Measurements from ENCODE around the gene GAS2L3. TPM values are rescaled to one million over a fixed set of nuclear protein-coding genes. Genes with fewer than 3 reads are reported as not detected.

GAS2L3 gene
- polyA plus RNA-seq, 6 donors from 2014 or later = not detected

DNA sequence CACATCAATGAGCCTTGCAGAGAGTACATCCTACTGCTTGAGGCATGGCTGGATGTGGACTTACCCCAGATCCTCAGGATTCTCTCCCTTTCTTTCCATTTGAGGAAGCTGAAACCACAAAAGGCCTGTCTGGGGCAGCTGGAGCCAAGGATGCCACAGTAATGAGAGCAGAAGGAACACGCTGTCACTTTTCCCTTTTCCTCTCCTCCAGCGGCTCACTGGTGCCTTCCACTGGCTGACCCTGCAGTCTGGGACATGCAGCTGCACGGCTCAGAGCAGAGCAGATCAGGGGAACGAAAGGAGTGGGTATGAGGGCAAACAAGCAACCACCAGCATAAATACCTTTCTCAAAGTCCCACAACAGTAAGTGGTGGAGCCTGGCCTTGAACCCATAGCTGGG is 78.2 kb downstream of the GAS2L3 start:
- H3K27ac Mint-ChIP-seq = no peak overlapping the region

DNA sequence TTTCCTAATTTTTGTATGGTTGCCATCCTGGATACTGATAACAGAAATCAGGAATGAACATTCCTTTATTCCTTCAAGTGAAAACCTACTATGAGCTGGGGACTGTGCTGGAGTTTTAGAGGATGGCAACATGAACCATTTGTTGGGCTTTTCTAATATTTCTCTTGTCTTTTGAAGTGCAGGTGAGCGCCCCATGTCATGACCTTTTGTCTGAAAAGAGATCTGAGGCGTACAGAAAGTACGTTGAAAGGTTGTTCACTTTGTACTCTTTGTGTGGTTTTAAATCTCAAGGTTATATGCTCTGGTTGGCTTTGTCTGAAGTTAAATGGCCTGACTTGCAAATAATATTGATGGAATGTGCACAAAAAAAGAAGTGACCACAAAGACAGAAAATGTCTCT is 79.0 kb downstream of the GAS2L3 start:
- ATAC-seq (ENCODE audit: low read depth in 2 of 2) (no peak), DNase-seq (no peak)
- Mint-ChIP-seq H3K4me3 (no peak overlapping the region), H3K27me3 (peaks cover 5 to 18% (median 17%) of the 10 kb centered on the region in 3 donors), H3K36me3 (peaks cover 0 to 4% of the 10 kb centered on the region in 2 donors), H3K4me1 (no peaks in the 10 kb centered on the region), H3K9me3 (peaks cover 0 to 13% (median 5%) of the 10 kb centered on the region in 7 donors), H3K27ac (no peak overlapping the region)

More for the DNA sequence above, 78.2 kb downstream of the GAS2L3 start:
- H3K27me3 Mint-ChIP-seq = peaks cover 5 to 18% (median 17%) of the 10 kb centered on the region in 3 donors
- H3K4me3 Mint-ChIP-seq = no peak overlapping the region
- peaks cover 0 to 10% (median 0%) of the 10 kb centered on the region in 7 donors for H3K9me3 Mint-ChIP-seq
- ATAC-seq (ENCODE audit: low read depth in 2 of 2) = no peak
- peaks cover 0 to 4% of the 10 kb centered on the region in 2 donors for H3K36me3 Mint-ChIP-seq
- H3K4me1 Mint-ChIP-seq = no peaks in the 10 kb centered on the region
- no peak for DNase-seq

DNA sequence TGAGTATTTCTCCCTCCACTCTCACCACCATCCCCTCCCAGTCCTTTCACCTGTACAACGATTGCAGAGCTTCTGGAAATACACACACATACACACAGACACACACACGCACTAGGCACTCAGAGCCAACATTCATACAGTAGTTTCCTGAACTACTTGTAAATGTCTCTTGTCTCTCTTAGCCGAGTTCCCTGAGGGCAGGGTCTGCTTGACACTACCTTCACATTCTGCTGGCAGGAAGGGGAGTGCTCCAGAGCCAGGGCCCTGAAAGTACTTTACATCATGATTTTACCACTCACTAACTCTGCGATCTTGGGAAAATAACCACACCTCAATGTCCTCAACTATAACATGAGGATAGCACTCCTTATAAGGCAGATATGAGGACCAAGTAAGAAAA is 82.7 kb downstream of the GAS2L3 start:
- Mint-ChIP-seq H3K27ac (peak overlapping the region in 1 of 6 donors; percentile 2), H3K4me1 (no peaks in the 10 kb centered on the region), H3K9me3 (peaks cover 2 to 19% (median 8%) of the 10 kb centered on the region in 7 donors), H3K36me3 (peaks cover 0 to 4% of the 10 kb centered on the region in 2 donors), H3K4me3 (no peak overlapping the region), H3K27me3 (peaks cover 11 to 21% (median 18%) of the 10 kb centered on the region in 3 donors)
- no peak for ATAC-seq (ENCODE audit: low read depth in 2 of 2)
- DNase-seq = no peak

DNA sequence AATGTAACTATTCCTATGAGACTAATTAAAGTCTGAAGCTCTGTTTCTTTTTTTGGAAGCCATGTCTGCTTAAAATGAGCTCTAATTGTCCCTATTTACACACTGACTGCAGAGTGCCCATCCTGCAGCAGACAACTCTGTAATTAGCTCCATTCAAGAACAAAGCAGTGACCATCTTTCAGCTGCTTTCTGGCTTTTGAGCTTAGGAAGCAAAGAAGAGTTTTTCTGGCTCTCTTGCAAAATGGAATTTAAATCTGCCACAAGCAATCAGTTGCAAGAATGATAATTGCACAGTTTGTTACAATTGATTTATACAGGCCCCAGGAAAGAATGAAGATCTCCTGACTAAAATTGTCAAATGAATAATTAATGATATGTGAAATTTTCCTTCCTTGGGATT is 83.4 kb downstream of the GAS2L3 start:
- peaks cover 2 to 19% (median 8%) of the 10 kb centered on the region in 7 donors for H3K9me3 Mint-ChIP-seq
- peaks cover 8 to 20% (median 11%) of the 10 kb centered on the region in 3 donors for H3K27me3 Mint-ChIP-seq
- H3K36me3 Mint-ChIP-seq = peaks cover 0 to 4% of the 10 kb centered on the region in 2 donors
- H3K27ac Mint-ChIP-seq = no peak overlapping the region
- no peak overlapping the region for H3K4me3 Mint-ChIP-seq
- ATAC-seq (ENCODE audit: low read depth in 2 of 2) (no peak), DNase-seq (no peak)
- no peaks in the 10 kb centered on the region for H3K4me1 Mint-ChIP-seq

DNA sequence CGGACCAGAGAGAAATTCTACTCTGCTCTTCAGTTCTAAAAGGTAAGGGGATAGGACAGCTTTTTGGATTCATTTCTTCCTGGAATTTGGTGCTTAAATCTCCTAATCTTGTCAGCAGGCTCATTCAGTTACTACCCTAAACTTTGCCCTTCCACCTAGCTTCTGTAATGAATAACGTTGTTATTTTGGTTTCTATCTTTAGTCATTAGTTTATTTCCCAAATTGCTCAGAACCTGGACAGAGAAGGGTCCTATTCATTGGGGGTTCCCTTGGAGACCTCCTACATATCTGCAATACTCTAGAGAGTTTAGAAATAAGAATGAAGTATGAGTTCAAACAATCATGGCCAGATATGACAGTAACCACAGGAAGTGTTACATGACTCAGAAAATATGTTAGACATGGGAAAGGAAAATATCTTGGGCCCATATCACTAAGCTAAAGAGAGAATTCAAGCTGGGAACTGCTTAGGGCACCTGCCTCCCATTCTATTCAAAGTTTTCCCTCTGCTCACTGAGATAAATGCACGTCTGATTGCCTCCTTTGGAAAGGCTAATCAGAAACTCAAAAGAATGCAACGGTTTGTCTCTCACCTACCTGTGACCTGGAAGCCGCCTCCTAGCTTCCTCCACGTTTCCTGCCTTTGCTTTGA is 87.9 kb downstream of the GAS2L3 start:
- no peaks in the 10 kb centered on the region for H3K4me1 Mint-ChIP-seq
- no peak for DNase-seq
- H3K27me3 Mint-ChIP-seq = peaks cover 6 to 16% (median 11%) of the 10 kb centered on the region in 3 donors
- no peaks in the 10 kb centered on the region for H3K36me3 Mint-ChIP-seq
- H3K4me3 Mint-ChIP-seq = no peak overlapping the region
- H3K27ac Mint-ChIP-seq = no peak overlapping the region
- ATAC-seq (ENCODE audit: low read depth in 2 of 2) = no peak
- peaks cover 2 to 19% (median 11%) of the 10 kb centered on the region in 7 donors for H3K9me3 Mint-ChIP-seq

GRCh38 chr12:100666588-100666987 is 93.1 kb downstream of the GAS2L3 start:
- H3K9me3 Mint-ChIP-seq = peaks cover 0 to 4% (median 0%) of the 10 kb centered on the region in 7 donors
- no peaks in the 10 kb centered on the region for H3K36me3 Mint-ChIP-seq
- no peaks in the 10 kb centered on the region for H3K4me1 Mint-ChIP-seq
- H3K27ac Mint-ChIP-seq = no peak overlapping the region
- H3K27me3 Mint-ChIP-seq = peaks cover 4 to 18% (median 10%) of the 10 kb centered on the region in 3 donors
- ATAC-seq (ENCODE audit: low read depth in 2 of 2) (no peak), DNase-seq (no peak)
- no peak overlapping the region for H3K4me3 Mint-ChIP-seq

DNA sequence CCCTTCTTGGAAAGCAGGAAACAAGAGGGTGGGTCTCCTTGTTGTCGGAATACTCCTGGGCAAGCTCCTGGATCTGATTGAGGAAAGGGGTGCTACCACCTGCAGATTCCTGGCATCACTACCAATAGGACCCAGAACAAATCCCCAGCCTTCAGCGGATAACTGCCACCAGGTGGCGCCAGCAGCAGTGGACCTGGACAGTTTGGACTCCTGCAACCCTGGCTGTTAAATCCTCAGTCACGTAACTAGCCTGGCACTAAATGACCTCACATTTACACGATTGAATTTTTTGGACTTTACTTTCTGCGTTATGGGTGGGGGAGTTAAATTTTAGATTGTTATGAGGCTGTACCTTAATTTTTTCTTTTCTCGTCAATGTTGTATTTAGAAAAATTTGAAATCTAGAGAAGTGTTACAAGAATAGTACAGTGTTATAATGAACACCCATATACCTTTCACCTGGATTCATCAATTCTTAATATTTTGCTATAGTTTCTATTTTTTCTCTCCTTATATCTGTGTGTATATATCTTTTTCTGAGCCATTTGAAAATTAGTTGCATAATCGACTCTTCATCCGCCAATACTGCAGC is 95.6 kb downstream of the GAS2L3 start:
- ATAC-seq (ENCODE audit: low read depth in 2 of 2) (no peak), DNase-seq (no peak)
- Mint-ChIP-seq H3K27me3 (peaks cover 4 to 29% (median 14%) of the 10 kb centered on the region in 3 donors), H3K4me1 (no peaks in the 10 kb centered on the region), H3K9me3 (no peaks in the 10 kb centered on the region), H3K36me3 (no peaks in the 10 kb centered on the region), H3K4me3 (no peak overlapping the region), H3K27ac (no peak overlapping the region)

DNA sequence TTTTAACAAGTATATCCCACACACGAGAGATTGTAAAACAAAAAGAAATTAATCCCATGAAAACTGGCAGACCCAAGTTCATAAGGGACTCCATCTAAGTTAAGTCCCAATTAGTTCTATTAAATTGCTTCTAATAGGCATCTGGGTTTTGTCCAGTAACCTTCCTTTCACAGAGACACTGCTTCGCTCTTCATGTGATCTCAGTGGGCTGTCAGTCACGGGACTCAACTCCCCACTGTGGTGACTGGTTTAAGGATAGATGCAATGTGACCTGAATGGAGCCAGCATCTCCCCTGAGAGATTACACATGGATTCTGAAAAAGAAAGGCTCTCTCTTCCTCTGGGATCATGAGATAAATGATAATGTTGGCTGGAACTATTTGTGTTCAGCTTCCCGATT is 96.4 kb downstream of the GAS2L3 start:
- Mint-ChIP-seq H3K9me3 (no peaks in the 10 kb centered on the region), H3K4me1 (no peaks in the 10 kb centered on the region), H3K4me3 (no peak overlapping the region), H3K27ac (no peak overlapping the region), H3K36me3 (no peaks in the 10 kb centered on the region), H3K27me3 (peaks cover 8 to 29% (median 14%) of the 10 kb centered on the region in 3 donors)
- ATAC-seq (ENCODE audit: low read depth in 2 of 2) (no peak), DNase-seq (no peak)

- H3K27ac Mint-ChIP-seq = no peak overlapping the region
- no peaks in the 10 kb centered on the region for H3K4me1 Mint-ChIP-seq
- H3K36me3 Mint-ChIP-seq = no peaks in the 10 kb centered on the region
- ATAC-seq (ENCODE audit: low read depth in 2 of 2) (no peak), DNase-seq (no peak)
- H3K9me3 Mint-ChIP-seq = no peaks in the 10 kb centered on the region
- peaks cover 8 to 31% (median 14%) of the 10 kb centered on the region in 3 donors for H3K27me3 Mint-ChIP-seq
- H3K4me3 Mint-ChIP-seq = no peak overlapping the region
Observed at GRCh38 chr12:100671396-100672074, 98.1 kb downstream of the GAS2L3 start.

GRCh38 chr12:100672075-100672592 is 98.7 kb downstream of the GAS2L3 start:
- Mint-ChIP-seq H3K9me3 (peaks cover 0 to 2% (median 0%) of the 10 kb centered on the region in 7 donors), H3K4me3 (no peak overlapping the region), H3K27ac (no peak overlapping the region), H3K27me3 (peaks cover 10 to 32% (median 14%) of the 10 kb centered on the region in 3 donors), H3K36me3 (no peaks in the 10 kb centered on the region), H3K4me1 (no peaks in the 10 kb centered on the region)
- ATAC-seq (ENCODE audit: low read depth in 2 of 2) (peak in 1 of 2 donors; percentile 27), DNase-seq (no peak)

GRCh38 chr12:100674036-100674888 is 100.8 kb downstream of the GAS2L3 start:
- Mint-ChIP-seq H3K36me3 (no peaks in the 10 kb centered on the region), H3K4me3 (no peak overlapping the region), H3K4me1 (no peaks in the 10 kb centered on the region), H3K9me3 (peaks cover 0 to 5% (median 0%) of the 10 kb centered on the region in 7 donors), H3K27me3 (peaks cover 11 to 47% (median 29%) of the 10 kb centered on the region in 3 donors), H3K27ac (no peak overlapping the region)
- no peak for ATAC-seq (ENCODE audit: low read depth in 2 of 2)
- DNase-seq = no peak

All from naive B cell (primary cell).